PFSK-1 (cell line): ENCODE results near the gene SLC13A5.

ENCODE experiments used
- POLR2AphosphoS5 ChIP-seq: IDR thresholded peaks from 2 replicates; pipeline ENCODE4 v1.6.1; 2012; ENCODE audit warnings: low read depth, mild to moderate bottlenecking, control low read depth, low read length, moderate library complexity
- REST ChIP-seq, 2 experiments: IDR thresholded peaks; 2 replicates each; pipeline versions ENCODE4 v1.6.1 to v1.8.0; 2011 to 2012; ENCODE audit warnings: low read depth in 2 of 2, low read length in 2 of 2, control low read depth in 1 of 2, inconsistent platforms in 1 of 2, mild to moderate bottlenecking in 1 of 2, moderate library complexity in 1 of 2; ENCODE audit not compliant: insufficient read depth in 1 of 2
- SIN3A ChIP-seq: IDR thresholded peaks from 2 replicates; pipeline ENCODE4 v1.6.1; 2012; ENCODE audit warnings: mild to moderate bottlenecking, low read length, moderate library complexity, borderline replicate concordance; ENCODE audit not compliant: insufficient read depth
- TAF1 ChIP-seq: IDR thresholded peaks from 2 replicates; pipeline ENCODE4 v1.6.1; 2012; ENCODE audit warnings: low read length, control low read depth, borderline replicate concordance; ENCODE audit not compliant: insufficient read depth

GRCh38 chr17:6679241-6679640 lies 33.9 kb downstream of the SLC13A5 start:
- TF ChIP-seq SIN3A (no peak), POLR2AphosphoS5 (no peak), TAF1 (no peak), REST (IDR thresholded peaks at IDR 0.05; ENCODE audit: insufficient read depth in 1 of 2, low read depth in 2 of 2, low read length in 2 of 2) (no peak)
